Common myeloid progenitor, CD34-positive (primary cell): ENCODE measurements around the gene DCUN1D1.

Experiments used
- CTCF ChIA-PET: fragments of 350-600 bp; sonication (Branson Sonifier 250); formaldehyde crosslinking; loops from one replicate; lab custom pipeline; 2021; ENCODE audit warnings: antibody characterized with exemption; lab: Charles Lee
- POLR2A ChIA-PET: fragments of 350-600 bp; sonication (Branson Sonifier 250); formaldehyde crosslinking; loops from one replicate; lab custom pipeline; 2021; ENCODE audit warnings: antibody characterized with exemption; lab: Charles Lee
- DNase-seq, 3 donors: peaks; one replicate each; pipeline versions ENCODE4 v3.0.0 to v3.0.0-alpha.2; 2013
- H3K27ac ChIP-seq, 2 experiments: 1 replicate in 1 of 2; 2 replicates in 1 of 2; pipeline ENCODE4 v1.7.0; 2013; ENCODE audit warnings: inconsistent platforms in 2 of 2, low read length in 2 of 2, mild to moderate bottlenecking in 2 of 2, low read depth in 1 of 2, moderate library complexity in 1 of 2; ENCODE audit not compliant: severe bottlenecking in 2 of 2, insufficient read depth in 1 of 2, poor library complexity in 1 of 2
- H3K27me3 ChIP-seq, 5 experiments: replicated peaks in 2 of 5; 1 replicate in 3 of 5; 2 replicates in 2 of 5; pipeline versions ENCODE4 v1.6.1 to v1.7.0; 2013; ENCODE audit warnings: low read length in 4 of 5, mild to moderate bottlenecking in 2 of 5, moderate library complexity in 2 of 5, inconsistent platforms in 1 of 5; ENCODE audit not compliant: insufficient read depth in 5 of 5, control insufficient read depth in 4 of 5
- H3K36me3 ChIP-seq, 4 experiments: 1 replicate in 2 of 4; 2 replicates in 2 of 4; pipeline versions ENCODE4 v1.6.1 to v1.7.0; 2013; ENCODE audit warnings: low read length in 3 of 4, control low read depth in 1 of 4, mild to moderate bottlenecking in 1 of 4; ENCODE audit not compliant: control insufficient read depth in 4 of 4, insufficient read depth in 4 of 4
- H3K4me1 ChIP-seq, 4 experiments: 1 replicate in 3 of 4; 2 replicates in 1 of 4; pipeline versions ENCODE4 v1.6.1 to v1.7.1; 2013; ENCODE audit warnings: low read length in 3 of 4, mild to moderate bottlenecking in 3 of 4, control low read depth in 1 of 4, inconsistent platforms in 1 of 4, moderate library complexity in 1 of 4; ENCODE audit not compliant: control insufficient read depth in 4 of 4, insufficient read depth in 4 of 4; ENCODE audit errors: control extremely low read depth in 1 of 4
- H3K4me3 ChIP-seq, 7 experiments: 1 replicate in 4 of 7; 2 replicates in 3 of 7; pipeline versions ENCODE4 v1.5.1 to v1.7.0; 2013; ENCODE audit warnings: mild to moderate bottlenecking in 7 of 7, low read length in 6 of 7, moderate library complexity in 6 of 7, inconsistent platforms in 2 of 7, low read depth in 2 of 7, control low read depth in 1 of 7; ENCODE audit not compliant: insufficient read depth in 4 of 7, control insufficient read depth in 1 of 7; ENCODE audit errors: extremely low read depth in 1 of 7
- H3K9me3 ChIP-seq, 5 experiments: 1 replicate in 4 of 5; 2 replicates in 1 of 5; pipeline versions ENCODE4 v1.6.1 to v1.7.1; 2013; ENCODE audit warnings: low read length in 4 of 5, mild to moderate bottlenecking in 2 of 5, inconsistent platforms in 1 of 5, low read depth in 1 of 5, moderate library complexity in 1 of 5; ENCODE audit not compliant: control insufficient read depth in 4 of 5, insufficient read depth in 2 of 5; ENCODE audit errors: control extremely low read depth in 1 of 5
- WGBS: methylation state at CpG from one replicate; pipeline ENCODE4 v1.1.5; 2013; ENCODE audit not compliant: insufficient coverage; 5-methylcytosine and 5-hydroxymethylcytosine counted together

DCUN1D1 gene

DNA sequence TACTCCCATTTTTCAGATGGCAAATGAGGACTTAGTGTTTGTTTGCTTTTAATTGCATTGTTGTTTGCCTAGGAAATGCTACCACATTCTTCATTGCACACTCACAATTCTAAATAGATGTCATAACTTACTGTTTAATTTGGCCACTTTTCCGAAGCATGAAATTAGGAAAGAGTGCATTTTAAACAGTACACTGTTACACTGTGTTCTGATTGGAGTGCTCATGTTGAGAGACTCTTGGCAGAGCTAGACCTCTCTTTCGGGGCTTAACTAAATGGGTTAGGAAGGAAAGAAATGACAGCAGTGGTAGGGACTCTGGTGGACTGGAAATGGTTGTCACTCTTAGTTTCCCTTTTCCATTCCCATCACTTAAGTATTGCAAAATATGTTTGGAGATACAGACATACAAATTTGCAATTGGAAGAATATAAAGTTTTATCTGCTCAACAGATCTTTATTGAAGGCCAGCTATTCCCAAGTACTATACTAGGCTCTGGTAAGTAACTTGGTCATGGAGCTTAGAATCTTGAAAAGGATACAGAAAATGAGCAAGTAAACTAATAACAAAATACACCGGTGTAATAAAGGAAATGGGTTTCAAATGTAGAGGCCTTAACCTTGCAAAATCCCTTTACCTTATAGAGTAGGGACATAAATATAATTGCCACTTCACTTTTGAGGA, 90.2 kb downstream of the DCUN1D1 start:
- POLR2A ChIA-PET: no interaction called here
- CTCF ChIA-PET: interaction anchor here (1.1 kb wide), 1 partner anchor 176 kb away, joined by 3 read pairs; no protein-coding TSS in a partner anchor
- H3K27ac ChIP-seq: no peak overlapping the region
- 100% methylated on average over 1 of the region's 3 CpGs for WGBS
- H3K4me3 ChIP-seq: no peak overlapping the region
- peaks cover 14 to 38% (median 18%) of the 10 kb centered on the region in 4 experiments for H3K36me3 ChIP-seq
- no peaks in the 10 kb centered on the region for H3K27me3 ChIP-seq
- no peaks in the 10 kb centered on the region for H3K4me1 ChIP-seq
- DNase-seq: no peak
- no peaks in the 10 kb centered on the region for H3K9me3 ChIP-seq
